Memory B cell (primary cell): ENCODE data around the gene SLC16A14.

Experiments
- ATAC-seq: fragments of 150-1000 bp; cut with Tn5 transposase; 2 replicates; pipeline ENCODE4 v1.10.0; 2021; ENCODE audit warnings: low read depth, mild to moderate bottlenecking, moderate library complexity
- DNase-seq, 2 donors: peaks; one replicate each; pipeline ENCODE4 v3.0.0; 2022; ENCODE audit warnings: low spot score in 2 of 2
- H3K27ac Mint-ChIP-seq: one replicate; pipeline ENCODE4 v1.8.0; 2022; ENCODE audit warnings: mild to moderate bottlenecking, moderate library complexity, mixed read lengths
- H3K27me3 Mint-ChIP-seq: one replicate; pipeline ENCODE4 v1.8.0; 2022; ENCODE audit warnings: mixed read lengths
- H3K36me3 Mint-ChIP-seq: one replicate; pipeline ENCODE4 v1.8.0; 2022; ENCODE audit warnings: mild to moderate bottlenecking, mixed read lengths
- H3K4me1 Mint-ChIP-seq: one replicate; pipeline ENCODE4 v1.8.0; 2022; ENCODE audit warnings: mixed read lengths
- H3K4me3 Mint-ChIP-seq: one replicate; pipeline ENCODE4 v1.8.0; 2022; ENCODE audit warnings: mild to moderate bottlenecking, moderate library complexity, mixed read lengths
- H3K9me3 Mint-ChIP-seq: one replicate; pipeline ENCODE4 v1.8.0; 2022; ENCODE audit warnings: mixed read lengths

SLC16A14 gene

GRCh38 chr2:230060672-230061293, 7.9 kb downstream of the SLC16A14 start:
- Mint-ChIP-seq H3K4me3 (no peak overlapping the region), H3K9me3 (peaks cover 2% of the 10 kb centered on the region), H3K27me3 (no peaks in the 10 kb centered on the region), H3K27ac (no peak overlapping the region), H3K4me1 (peaks cover 2% of the 10 kb centered on the region), H3K36me3 (peaks cover 13% of the 10 kb centered on the region)
- ATAC-seq, result no peak
- DNase-seq, result no peak

GRCh38 chr2:230053753-230054478, 14.8 kb downstream of the SLC16A14 start:
- H3K4me1 Mint-ChIP-seq, result no peaks in the 10 kb centered on the region
- peaks cover 2% of the 10 kb centered on the region for H3K36me3 Mint-ChIP-seq
- no peaks in the 10 kb centered on the region for H3K9me3 Mint-ChIP-seq
- H3K27ac Mint-ChIP-seq, result no peak overlapping the region
- H3K27me3 Mint-ChIP-seq, result no peaks in the 10 kb centered on the region
- DNase-seq (no peak), ATAC-seq (no peak)
- H3K4me3 Mint-ChIP-seq, result no peak overlapping the region

- Mint-ChIP-seq H3K27me3 (no peaks in the 10 kb centered on the region), H3K4me3 (no peak overlapping the region), H3K36me3 (no peaks in the 10 kb centered on the region), H3K9me3 (no peaks in the 10 kb centered on the region), H3K4me1 (peaks cover 4% of the 10 kb centered on the region), H3K27ac (no peak overlapping the region)
- ATAC-seq (no peak), DNase-seq (no peak)
Measured at GRCh38 chr2:230052299-230052698, 16.4 kb downstream of the SLC16A14 start.

- Mint-ChIP-seq H3K27ac (no peak overlapping the region), H3K27me3 (no peaks in the 10 kb centered on the region), H3K4me1 (peaks cover 4% of the 10 kb centered on the region), H3K4me3 (no peak overlapping the region), H3K9me3 (no peaks in the 10 kb centered on the region), H3K36me3 (peaks cover 8% of the 10 kb centered on the region)
- no peak for ATAC-seq
- DNase-seq, result no peak
Measured at GRCh38 chr2:230050136-230050535, 18.6 kb downstream of the SLC16A14 start.

GRCh38 chr2:230048010-230048671, 20.6 kb downstream of the SLC16A14 start:
- H3K4me3 Mint-ChIP-seq, result no peak overlapping the region
- H3K27ac Mint-ChIP-seq, result no peak overlapping the region
- DNase-seq, result no peak
- H3K36me3 Mint-ChIP-seq, result peaks cover 11% of the 10 kb centered on the region
- H3K9me3 Mint-ChIP-seq, result no peaks in the 10 kb centered on the region
- H3K4me1 Mint-ChIP-seq, result peaks cover 4% of the 10 kb centered on the region
- no peaks in the 10 kb centered on the region for H3K27me3 Mint-ChIP-seq
- ATAC-seq, result no peak

GRCh38 chr2:230046491-230046890, 22.2 kb downstream of the SLC16A14 start:
- Mint-ChIP-seq H3K27me3 (no peaks in the 10 kb centered on the region), H3K36me3 (peaks cover 14% of the 10 kb centered on the region), H3K9me3 (no peaks in the 10 kb centered on the region), H3K4me1 (peaks cover 4% of the 10 kb centered on the region), H3K4me3 (no peak overlapping the region), H3K27ac (no peak overlapping the region)
- no peak for ATAC-seq
- no peak for DNase-seq

GRCh38 chr2:230043461-230043860, 25.3 kb downstream of the SLC16A14 start:
- ATAC-seq (no peak), DNase-seq (no peak)
- H3K4me3 Mint-ChIP-seq, result no peak overlapping the region
- H3K36me3 Mint-ChIP-seq, result peaks cover 14% of the 10 kb centered on the region
- no peaks in the 10 kb centered on the region for H3K9me3 Mint-ChIP-seq
- no peak overlapping the region for H3K27ac Mint-ChIP-seq
- H3K27me3 Mint-ChIP-seq, result no peaks in the 10 kb centered on the region
- peaks cover 3% of the 10 kb centered on the region for H3K4me1 Mint-ChIP-seq

GRCh38 chr2:230043025-230043424, 25.7 kb downstream of the SLC16A14 start:
- H3K4me3 Mint-ChIP-seq, result no peak overlapping the region
- no peaks in the 10 kb centered on the region for H3K27me3 Mint-ChIP-seq
- H3K9me3 Mint-ChIP-seq, result no peaks in the 10 kb centered on the region
- peaks cover 14% of the 10 kb centered on the region for H3K36me3 Mint-ChIP-seq
- ATAC-seq (no peak), DNase-seq (no peak)
- H3K4me1 Mint-ChIP-seq, result no peaks in the 10 kb centered on the region
- no peak overlapping the region for H3K27ac Mint-ChIP-seq

GRCh38 chr2:230042195-230042594, 26.5 kb downstream of the SLC16A14 start:
- no peak for ATAC-seq
- no peak overlapping the region for H3K27ac Mint-ChIP-seq
- H3K36me3 Mint-ChIP-seq, result peaks cover 14% of the 10 kb centered on the region
- no peaks in the 10 kb centered on the region for H3K27me3 Mint-ChIP-seq
- no peak overlapping the region for H3K4me3 Mint-ChIP-seq
- no peaks in the 10 kb centered on the region for H3K9me3 Mint-ChIP-seq
- DNase-seq, result no peak
- no peaks in the 10 kb centered on the region for H3K4me1 Mint-ChIP-seq

GRCh38 chr2:230023313-230023712, 45.4 kb downstream of the SLC16A14 start:
- H3K36me3 Mint-ChIP-seq, result no peaks in the 10 kb centered on the region
- no peaks in the 10 kb centered on the region for H3K4me1 Mint-ChIP-seq
- H3K4me3 Mint-ChIP-seq, result no peak overlapping the region
- ATAC-seq, result no peak
- H3K27me3 Mint-ChIP-seq, result no peaks in the 10 kb centered on the region
- no peak for DNase-seq
- H3K9me3 Mint-ChIP-seq, result no peaks in the 10 kb centered on the region
- no peak overlapping the region for H3K27ac Mint-ChIP-seq

- no peak for DNase-seq
- no peak overlapping the region for H3K27ac Mint-ChIP-seq
- peaks cover 5% of the 10 kb centered on the region for H3K9me3 Mint-ChIP-seq
- H3K4me1 Mint-ChIP-seq, result no peaks in the 10 kb centered on the region
- no peak for ATAC-seq
- H3K4me3 Mint-ChIP-seq, result no peak overlapping the region
- no peaks in the 10 kb centered on the region for H3K36me3 Mint-ChIP-seq
- H3K27me3 Mint-ChIP-seq, result no peaks in the 10 kb centered on the region
Measured at GRCh38 chr2:230019742-230020141, 49.0 kb downstream of the SLC16A14 start.

- ATAC-seq, result no peak
- no peaks in the 10 kb centered on the region for H3K27me3 Mint-ChIP-seq
- no peaks in the 10 kb centered on the region for H3K4me1 Mint-ChIP-seq
- no peak overlapping the region for H3K4me3 Mint-ChIP-seq
- H3K9me3 Mint-ChIP-seq, result peaks cover 5% of the 10 kb centered on the region
- no peak for DNase-seq
- H3K36me3 Mint-ChIP-seq, result no peaks in the 10 kb centered on the region
- no peak overlapping the region for H3K27ac Mint-ChIP-seq
Measured at GRCh38 chr2:230018153-230018552, 50.6 kb downstream of the SLC16A14 start.

GRCh38 chr2:230016844-230017243, 51.9 kb downstream of the SLC16A14 start:
- no peaks in the 10 kb centered on the region for H3K36me3 Mint-ChIP-seq
- H3K27ac Mint-ChIP-seq, result no peak overlapping the region
- no peak for DNase-seq
- ATAC-seq, result no peak
- no peaks in the 10 kb centered on the region for H3K27me3 Mint-ChIP-seq
- peaks cover 5% of the 10 kb centered on the region for H3K9me3 Mint-ChIP-seq
- H3K4me3 Mint-ChIP-seq, result no peak overlapping the region
- H3K4me1 Mint-ChIP-seq, result no peaks in the 10 kb centered on the region

- Mint-ChIP-seq H3K4me3 (no peak overlapping the region), H3K4me1 (peaks cover 3% of the 10 kb centered on the region), H3K36me3 (no peaks in the 10 kb centered on the region)
Measured at GRCh38 chr2:230012267-230012884, 56.3 kb downstream of the SLC16A14 start.

More at GRCh38 chr2:230012267-230012884, 56.3 kb downstream of the SLC16A14 start:
- H3K27ac Mint-ChIP-seq, result no peak overlapping the region
- no peaks in the 10 kb centered on the region for H3K27me3 Mint-ChIP-seq
- peaks cover 5% of the 10 kb centered on the region for H3K9me3 Mint-ChIP-seq
- ATAC-seq (no peak), DNase-seq (no peak)
